ENCODE data around the gene PARPBP.
A peak's percentile ranks its signal among the peaks of the same experiment; 100 is the strongest.
"Not testable (repeated sequence)": the region's sequence is repeated elsewhere in the genome, so short reads cannot be mapped to it uniquely, and the experiment has no call there.

Gene PARPBP

GRCh38 chr12:102119674-102120563, at the start of gene PARPBP, which contains the start of gene NUP37:
Gene PARPBP (plus strand): TSS chr12:102120183. CDS start chr12:102123889, 3,706 bp downstream.
Gene NUP37 (minus strand): TSS chr12:102120114. CDS start chr12:102118518, 1,596 bp downstream.
- peak within 1 kb of the TSS; percentile 95 for H3K4me2 ChIP-seq (ENCODE audit: low read depth, low read length, poor library complexity, severe bottlenecking)
- H3K9me2 ChIP-seq (replicated peaks; ENCODE audit: low read depth, low read length): no peaks in the 10 kb centered on the region
- H2AFZ ChIP-seq (ENCODE audit: low read length): peak within 1 kb of the TSS; percentile 94
- H3K27me3 ChIP-seq (ENCODE audit: insufficient read depth, low read length, poor library complexity, severe bottlenecking): no peaks in the 10 kb centered on the region
- 0 out of 2 replicates have a peak, but pooled peaks cover 3% of the 10 kb centered on the region for H3F3A ChIP-seq (ENCODE audit: low read depth)
- H3K36me3 ChIP-seq (ENCODE audit: insufficient read depth, low read length): no peaks in the 10 kb centered on the region
- H3K9me3 ChIP-seq (ENCODE audit: insufficient read depth, low read depth, low read length): no peaks in the 10 kb centered on the region
- peak within 1 kb of the TSS; percentile 99 for H3K9ac ChIP-seq (ENCODE audit: low read depth, low read length, poor library complexity, severe bottlenecking)
- TF ChIP-seq EZH2phosphoT487 (IDR thresholded peaks at IDR 0.05; ENCODE audit: borderline replicate concordance): no peak
- TF ChIP-seq, protein P1, sequence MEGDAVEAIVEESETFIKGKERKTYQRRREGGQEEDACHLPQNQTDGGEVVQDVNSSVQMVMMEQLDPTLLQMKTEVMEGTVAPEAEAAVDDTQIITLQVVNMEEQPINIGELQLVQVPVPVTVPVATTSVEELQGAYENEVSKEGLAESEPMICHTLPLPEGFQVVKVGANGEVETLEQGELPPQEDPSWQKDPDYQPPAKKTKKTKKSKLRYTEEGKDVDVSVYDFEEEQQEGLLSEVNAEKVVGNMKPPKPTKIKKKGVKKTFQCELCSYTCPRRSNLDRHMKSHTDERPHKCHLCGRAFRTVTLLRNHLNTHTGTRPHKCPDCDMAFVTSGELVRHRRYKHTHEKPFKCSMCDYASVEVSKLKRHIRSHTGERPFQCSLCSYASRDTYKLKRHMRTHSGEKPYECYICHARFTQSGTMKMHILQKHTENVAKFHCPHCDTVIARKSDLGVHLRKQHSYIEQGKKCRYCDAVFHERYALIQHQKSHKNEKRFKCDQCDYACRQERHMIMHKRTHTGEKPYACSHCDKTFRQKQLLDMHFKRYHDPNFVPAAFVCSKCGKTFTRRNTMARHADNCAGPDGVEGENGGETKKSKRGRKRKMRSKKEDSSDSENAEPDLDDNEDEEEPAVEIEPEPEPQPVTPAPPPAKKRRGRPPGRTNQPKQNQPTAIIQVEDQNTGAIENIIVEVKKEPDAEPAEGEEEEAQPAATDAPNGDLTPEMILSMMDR (conservative IDR thresholded peaks at IDR 0.05; ENCODE audit: low read length): no peak
- peaks cover 63% of the 10 kb centered on the region for H3K79me2 ChIP-seq (ENCODE audit: insufficient read depth, low read length)
- peak within 1 kb of the TSS; percentile 90 for H3K4me3 ChIP-seq (ENCODE audit: low read length, poor library complexity, severe bottlenecking)
- H4K20me1 ChIP-seq (ENCODE audit: insufficient read depth, low read length, poor library complexity, severe bottlenecking): peaks cover 38% of the 10 kb centered on the region
- peaks cover 51% of the 10 kb centered on the region for H3K4me1 ChIP-seq (ENCODE audit: insufficient read depth, low read length, poor library complexity, severe bottlenecking)

GRCh38 chr12:102072092-102072491, 47.9 kb upstream of the PARPBP start:
- H3K9ac ChIP-seq (ENCODE audit: low read depth, low read length, poor library complexity, severe bottlenecking); H3K9me3 ChIP-seq (ENCODE audit: insufficient read depth, low read depth, low read length); H3F3A ChIP-seq (ENCODE audit: low read depth); H3K9me2 ChIP-seq (replicated peaks; ENCODE audit: low read depth, low read length); H3K27me3 ChIP-seq (ENCODE audit: insufficient read depth, low read length, poor library complexity, severe bottlenecking); H2AFZ ChIP-seq (ENCODE audit: low read length); H3K4me3 ChIP-seq (ENCODE audit: low read length, poor library complexity, severe bottlenecking); H3K4me1 ChIP-seq (ENCODE audit: insufficient read depth, low read length, poor library complexity, severe bottlenecking); H4K20me1 ChIP-seq (ENCODE audit: insufficient read depth, low read length, poor library complexity, severe bottlenecking); H3K4me2 ChIP-seq (ENCODE audit: low read depth, low read length, poor library complexity, severe bottlenecking); H3K79me2 ChIP-seq (ENCODE audit: insufficient read depth, low read length): not testable (repeated sequence)
- H3K36me3 ChIP-seq (ENCODE audit: insufficient read depth, low read length): peaks cover 27% of the 10 kb centered on the region; the same call in 1 of the 2 replicates

GRCh38 chr12:102080842-102081241, 39.1 kb upstream of the PARPBP start:
- H2AFZ ChIP-seq (ENCODE audit: low read length): no peak overlapping the region
- H4K20me1 ChIP-seq (ENCODE audit: insufficient read depth, low read length, poor library complexity, severe bottlenecking): no peaks in the 10 kb centered on the region
- H3K79me2 ChIP-seq (ENCODE audit: insufficient read depth, low read length): no peaks in the 10 kb centered on the region
- H3K4me2 ChIP-seq (ENCODE audit: low read depth, low read length, poor library complexity, severe bottlenecking): no peak overlapping the region
- H3F3A ChIP-seq (ENCODE audit: low read depth): no peaks in the 10 kb centered on the region
- H3K9me2 ChIP-seq (replicated peaks; ENCODE audit: low read depth, low read length): no peaks in the 10 kb centered on the region
- no peak overlapping the region for H3K4me3 ChIP-seq (ENCODE audit: low read length, poor library complexity, severe bottlenecking)
- no peak overlapping the region for H3K9ac ChIP-seq (ENCODE audit: low read depth, low read length, poor library complexity, severe bottlenecking)
- TF ChIP-seq EZH2phosphoT487 (IDR thresholded peaks at IDR 0.05; ENCODE audit: borderline replicate concordance): no peak
- TF ChIP-seq, protein P1 (conservative IDR thresholded peaks at IDR 0.05; ENCODE audit: low read length): no peak
- no peaks in the 10 kb centered on the region for H3K9me3 ChIP-seq (ENCODE audit: insufficient read depth, low read depth, low read length)
- H3K36me3 ChIP-seq (ENCODE audit: insufficient read depth, low read length): peaks cover 68% of the 10 kb centered on the region; the same call in 1 of the 2 replicates
- no peaks in the 10 kb centered on the region for H3K27me3 ChIP-seq (ENCODE audit: insufficient read depth, low read length, poor library complexity, severe bottlenecking)
- no peaks in the 10 kb centered on the region for H3K4me1 ChIP-seq (ENCODE audit: insufficient read depth, low read length, poor library complexity, severe bottlenecking)

- H3K4me1 ChIP-seq (ENCODE audit: insufficient read depth, low read length, poor library complexity, severe bottlenecking); H3F3A ChIP-seq (ENCODE audit: low read depth): not testable (repeated sequence)
Measured at GRCh38 chr12:102089228-102089835, 30.7 kb upstream of the PARPBP start.

More at GRCh38 chr12:102089228-102089835, 30.7 kb upstream of the PARPBP start:
- not testable (repeated sequence) for H3K79me2 ChIP-seq (ENCODE audit: insufficient read depth, low read length); H4K20me1 ChIP-seq (ENCODE audit: insufficient read depth, low read length, poor library complexity, severe bottlenecking); H3K4me2 ChIP-seq (ENCODE audit: low read depth, low read length, poor library complexity, severe bottlenecking); H3K27me3 ChIP-seq (ENCODE audit: insufficient read depth, low read length, poor library complexity, severe bottlenecking); H3K9me3 ChIP-seq (ENCODE audit: insufficient read depth, low read depth, low read length); H2AFZ ChIP-seq (ENCODE audit: low read length); H3K9ac ChIP-seq (ENCODE audit: low read depth, low read length, poor library complexity, severe bottlenecking); H3K4me3 ChIP-seq (ENCODE audit: low read length, poor library complexity, severe bottlenecking); H3K9me2 ChIP-seq (replicated peaks; ENCODE audit: low read depth, low read length)
- peaks cover 27% of the 10 kb centered on the region for H3K36me3 ChIP-seq (ENCODE audit: insufficient read depth, low read length)

Data from Loucy (cell line).